Kidney glomerular epithelial cell (primary cell): ENCODE results near the gene NARS2.

Experiments
- DNase-seq: peaks from one replicate; lab custom pipeline; 2025; lab: John Stamatoyannopoulos, UW

Gene NARS2

GRCh38 chr11:78432058-78432515 is 142.6 kb downstream of the NARS2 start:
- DNase-seq: no peak

GRCh38 chr11:78429660-78430059 is 145.0 kb downstream of the NARS2 start:
- DNase-seq: no peak

GRCh38 chr11:78429209-78429608 is 145.5 kb downstream of the NARS2 start:
- no peak for DNase-seq

- DNase-seq: no peak
Measured at GRCh38 chr11:78428773-78429172, 145.9 kb downstream of the NARS2 start.

GRCh38 chr11:78428266-78428636 is 146.4 kb downstream of the NARS2 start:
- DNase-seq: no peak

- DNase-seq: no peak
Measured at GRCh38 chr11:78427615-78428265, 146.9 kb downstream of the NARS2 start.

GRCh38 chr11:78426845-78427244 is 147.8 kb downstream of the NARS2 start:
- no peak for DNase-seq

- no peak for DNase-seq
Measured at GRCh38 chr11:78425399-78426070, 149.1 kb downstream of the NARS2 start.

GRCh38 chr11:78424334-78425270 is 150.1 kb downstream of the NARS2 start:
- no peak for DNase-seq

GRCh38 chr11:78423241-78423640 is 151.4 kb downstream of the NARS2 start:
- no peak for DNase-seq

GRCh38 chr11:78420796-78421209 is 153.9 kb downstream of the NARS2 start:
- DNase-seq: peak; percentile 79

- DNase-seq: peak; percentile 79
Measured at GRCh38 chr11:78420255-78420764, 154.4 kb downstream of the NARS2 start.

- peak; percentile 74 for DNase-seq
Measured at GRCh38 chr11:78419327-78419726, 155.3 kb downstream of the NARS2 start.

GRCh38 chr11:78418584-78419211 is 156.0 kb downstream of the NARS2 start:
- DNase-seq: no peak

GRCh38 chr11:78417888-78418583 is 156.6 kb downstream of the NARS2 start:
- peak; percentile 18 for DNase-seq

GRCh38 chr11:78417175-78417887 is 157.3 kb downstream of the NARS2 start, which contains the start of gene GAB2:
Gene GAB2 (minus strand): TSS chr11:78417820. CDS start chr11:78417720, 100 bp downstream.
- DNase-seq: no peak

GRCh38 chr11:78416285-78417174 is 158.1 kb downstream of the NARS2 start:
- DNase-seq: peak; percentile 63

- DNase-seq: no peak
Measured at GRCh38 chr11:78415338-78415737, 159.3 kb downstream of the NARS2 start.

- peak; percentile 14 for DNase-seq
Measured at GRCh38 chr11:78414321-78415051, 160.2 kb downstream of the NARS2 start.
